Heart right ventricle (tissue), 16 donors: Measurements from ENCODE around the gene RND1. TPM values are rescaled to one million over a fixed set of nuclear protein-coding genes. Genes with fewer than 3 reads are reported as not detected.

Source experiments
- ATAC-seq, 8 donors: fragments of 200-7000 bp; cut with Tn5 transposase; one replicate each; pipeline ENCODE4 v1.9.1; 2020; ENCODE audit warnings: mild to moderate bottlenecking in 8 of 8, moderate library complexity in 8 of 8, moderate number of reproducible peaks in 1 of 8
- DNase-seq, 2 donors: peaks; one replicate each; pipeline ENCODE4 v3.0.0-alpha.2; 2020
- H3K27ac ChIP-seq, 10 donors: fragments of 200-600 bp; sonication (generic) in 2 of 10; one replicate each; pipeline versions ENCODE4 v1.5.0 to v1.8.0; 2020 to 2022; ENCODE audit warnings: mild to moderate bottlenecking in 3 of 10
- H3K27me3 ChIP-seq, 7 donors: fragments of 200-600 bp; one replicate each; pipeline ENCODE4 v1.8.0; 2021 to 2022; ENCODE audit warnings: mild to moderate bottlenecking in 2 of 7
- H3K36me3 ChIP-seq, 9 donors: fragments of 200-600 bp; sonication (generic) in 1 of 9; one replicate each; pipeline versions ENCODE4 v1.5.0 to v1.8.0; 2020 to 2022; ENCODE audit warnings: mild to moderate bottlenecking in 2 of 9
- H3K4me1 ChIP-seq, 9 donors: fragments of 200-600 bp; sonication (generic) in 1 of 9; one replicate each; pipeline versions ENCODE4 v1.5.0 to v1.8.0; 2020 to 2022; ENCODE audit warnings: mild to moderate bottlenecking in 4 of 9
- H3K4me3 ChIP-seq, 10 donors: fragments of 200-600 bp; sonication (generic) in 2 of 10; one replicate each; pipeline versions ENCODE4 v1.5.0 to v1.8.0; 2020 to 2022; ENCODE audit warnings: mild to moderate bottlenecking in 7 of 10, moderate library complexity in 2 of 10
- H3K9me3 ChIP-seq, 11 donors: fragments of 200-600 bp in 10 of 11; sonication (generic) in 2 of 11; one replicate each; pipeline versions ENCODE4 v1.5.0 to v1.8.0; 2013 to 2022; ENCODE audit warnings: mild to moderate bottlenecking in 2 of 11, control low read depth in 1 of 11, moderate library complexity in 1 of 11
- CTCF ChIP-seq, 9 donors: fragments of 200-600 bp; sonication (generic) in 2 of 9; IDR thresholded peaks; one replicate each; pipeline versions ENCODE4 v1.5.0 to v1.8.0; 2021 to 2022; ENCODE audit warnings: antibody characterized with exemption in 9 of 9, mild to moderate bottlenecking in 5 of 9, moderate library complexity in 1 of 9
- WGBS, 2 donors: extraction: QIAGEN DNeasy Blood & Tissue Kit; methylation state at CpG; one replicate each; pipeline ENCODE4 v1.1.7; 2013; ENCODE audit warnings: inconsistent platforms in 1 of 2; 5-methylcytosine and 5-hydroxymethylcytosine counted together
- intact Hi-C, 10 donors: fragments of 100-400 bp; cut with DNase I; formaldehyde crosslinking; loops; one replicate each; pipeline versions ENCODE4 v1.11.1 to v1.14.2; 2022
- polyA plus RNA-seq, 2 donors: library from polyadenylated mRNA; stranded (reverse); fragments of 200-250 nt; gene quantifications; one replicate each; pipeline ENCODE4 v1.2.3, GENCODE V29; 2013
- total RNA-seq, 10 donors: library from RNA; stranded (reverse); fragmentation: NEBNext Ultra II Directional in 3 of 10; extraction: Animal tissue kit (Norgen Biotek cat#: 25700) in 3 of 10; gene quantifications; one replicate each; pipeline versions ENCODE4 v1.2.1 to v1.2.4, GENCODE V29; 2021 to 2023
- donor health status: Arrhythmogenic right ventricular cardiomyopathy.
- donor health status: ischemic (EF 13 %, LVEDD 7.1; RV severe dilation, severe dysfunction).
- donor health status: healthy with polysubstance abuse.
- donor health status: DM: no; HTN: yes; CAD: no.
- donor health status: DM: no; HTN: no; CAD: no.
- donor health status: ischemic (EF 25% LVEDD 6.9; RV normal size, moderate dysfunction).
- donor health status: ischemic (EF 25% LVEDD 5.7; RV mildly dilated, moderate dysfunction).
- donor health status: healthy.
- donor health status: DM: yes; HTN: yes; CAD: no.
- donor health status: Ischemic cardiomyopathy.
- donor health status: ischemic (EF 35%, LVEDD 5.7; RV mildly dilated, moderate dysfunction).
- donor health status: nonischemic (EF 11% LVEDD 7.7; RV severe dilation, severe dysfunction).
- donor health status: DM: yes; HTN: yes; CAD: no.
- donor health status: PGD.
- donor health status: ischemic (EF 29% LVEDD 5.4; RV normal size, mild dysfunction).
- donor health status: nonischemic (EF 23%, LVEDD 6.1; RV moderate dilation, normal function).

The RND1 gene
- total and polyA plus RNA-seq, 12 donors: 0.21 to 3.3 (median 0.95) TPM

GRCh38 chr12:48882972-48883304 is 17.3 kb upstream of the RND1 start:
- H3K4me3 ChIP-seq: no peak overlapping the region
- H3K4me1 ChIP-seq: peaks cover 0 to 28% (median 14%) of the 10 kb centered on the region in 9 donors
- intact Hi-C loops: loop anchor here in 1 of 10 donors (2.0 kb wide), 1 partner anchor 18 kb away; the partner anchor contains the start of gene RND1
- no peaks in the 10 kb centered on the region for H3K9me3 ChIP-seq
- DNase-seq (no peak), ATAC-seq (no peak)
- H3K27me3 ChIP-seq: peaks cover 0 to 34% (median 5%) of the 10 kb centered on the region in 7 donors
- no peak for TF ChIP-seq CTCF (IDR thresholded peaks at IDR 0.05)
- H3K27ac ChIP-seq: peak overlapping the region in 7 of 10 donors; percentile 7 to 72 (median 55)
- WGBS, 2 donors: 89 to 90% methylated on average over 3 of the region's 3 CpGs
- H3K36me3 ChIP-seq: no peaks in the 10 kb centered on the region

- Histone ChIP-seq H3K4me3 (peak overlapping the region in 6 of 10 donors; percentile 24 to 40 (median 32)), H3K27me3 (peaks cover 0 to 34% (median 5%) of the 10 kb centered on the region in 7 donors), H3K27ac (peak overlapping the region in 6 of 10 donors; percentile 19 to 72 (median 58)), H3K9me3 (no peaks in the 10 kb centered on the region), H3K36me3 (no peaks in the 10 kb centered on the region), H3K4me1 (peaks cover 0 to 28% (median 14%) of the 10 kb centered on the region in 9 donors)
- TF ChIP-seq CTCF (IDR thresholded peaks at IDR 0.05): no peak
- intact Hi-C loops: loop anchor here in 1 of 10 donors (2.0 kb wide), 1 partner anchor 18 kb away; the partner anchor contains the start of gene RND1
- ATAC-seq (peak; percentile 44 to 88 (median 62)), DNase-seq (peak in 1 of 2 donors; percentile 49)
- WGBS, 2 donors: 12 to 16% methylated on average over 10 of the region's 10 CpGs
Measured at GRCh38 chr12:48882315-48882687, 16.6 kb upstream of the RND1 start.

GRCh38 chr12:48881686-48882314 is 16.1 kb upstream of the RND1 start:
- H3K9me3 ChIP-seq: no peaks in the 10 kb centered on the region
- ATAC-seq: peak in 1 of 8 donors; percentile 14
- H3K27me3 ChIP-seq: peaks cover 0 to 34% (median 5%) of the 10 kb centered on the region in 7 donors
- H3K4me3 ChIP-seq: peak overlapping the region in 6 of 10 donors; percentile 24 to 40 (median 32)
- intact Hi-C loops: loop anchor here in 1 of 10 donors (2.0 kb wide), 1 partner anchor 17 kb away; the partner anchor contains the start of gene RND1
- no peaks in the 10 kb centered on the region for H3K36me3 ChIP-seq
- peaks cover 0 to 28% (median 14%) of the 10 kb centered on the region in 9 donors for H3K4me1 ChIP-seq
- WGBS, 2 donors: 32% methylated on average over 9 of the region's 9 CpGs
- no peak for DNase-seq
- no peak for TF ChIP-seq CTCF (IDR thresholded peaks at IDR 0.05)
- H3K27ac ChIP-seq: peak overlapping the region in 5 of 10 donors; percentile 45 to 72 (median 60)

- ATAC-seq: no peak
- no peak for DNase-seq
Measured at GRCh38 chr12:48880647-48881046, 15.0 kb upstream of the RND1 start.

More at GRCh38 chr12:48880647-48881046, 15.0 kb upstream of the RND1 start:
- Histone ChIP-seq H3K36me3 (no peaks in the 10 kb centered on the region), H3K9me3 (no peaks in the 10 kb centered on the region), H3K4me1 (peaks cover 0 to 28% (median 14%) of the 10 kb centered on the region in 9 donors), H3K27ac (no peak overlapping the region), H3K27me3 (peaks cover 0 to 34% (median 5%) of the 10 kb centered on the region in 7 donors), H3K4me3 (no peak overlapping the region)
- no peak for TF ChIP-seq CTCF (IDR thresholded peaks at IDR 0.05)
- intact Hi-C loops: no loop called here
- 83 to 85% methylated on average over 9 of the region's 9 CpGs for WGBS, 2 donors
